GM13977 (cell line): ENCODE results near the gene CFAP70.
"Not testable (repeated sequence)": the region's sequence is repeated elsewhere in the genome, so short reads cannot be mapped to it uniquely, and the experiment has no call there.

Source experiments
- DNase-seq: peaks from one replicate; pipeline ENCODE4 v3.0.0; 2012; ENCODE audit warnings: low spot score
- CTCF ChIP-seq: IDR thresholded peaks from 2 replicates; pipeline ENCODE4 v1.5.1; 2012; ENCODE audit warnings: mild to moderate bottlenecking, control low read depth; ENCODE audit not compliant: insufficient read depth; ENCODE audit errors: extremely low read depth, missing control alignments
- in situ Hi-C: fragments of 300-500 bp; cut with MboI; formaldehyde crosslinking; loops from one replicate; pipeline ENCODE4 v1.12.0; 2022; ENCODE audit warnings: low sequenced_read_pairs, low pct_unique_long_range_greater_than_20kb, mixed read lengths, inconsistent platforms; ENCODE audit not compliant: unreplicated experiment

The CFAP70 gene

GRCh38 chr10:73357166-73357565, 1.5 kb downstream of the CFAP70 start:
- DNase-seq = no peak
- TF ChIP-seq CTCF = no peak
- in situ Hi-C loops = no loop called here

- no peak for DNase-seq
- no peak for TF ChIP-seq CTCF
- in situ Hi-C loops = no loop called here
Measured at GRCh38 chr10:73344269-73344668, 14.4 kb downstream of the CFAP70 start.

GRCh38 chr10:73340121-73340520, 18.5 kb downstream of the CFAP70 start:
- TF ChIP-seq CTCF = no peak
- DNase-seq = no peak
- in situ Hi-C loops = no loop called here

GRCh38 chr10:73339436-73339835, 19.2 kb downstream of the CFAP70 start:
- in situ Hi-C loops = no loop called here
- TF ChIP-seq CTCF = no peak
- DNase-seq = no peak

GRCh38 chr10:73338801-73339368, 19.8 kb downstream of the CFAP70 start:
- in situ Hi-C loops = no loop called here
- DNase-seq = no peak

GRCh38 chr10:73333202-73333601, 25.5 kb downstream of the CFAP70 start:
- in situ Hi-C loops = no loop called here
- DNase-seq = no peak
- no peak for TF ChIP-seq CTCF

More at GRCh38 chr10:73338801-73339368, 19.8 kb downstream of the CFAP70 start:
- no peak for TF ChIP-seq CTCF

- no peak for TF ChIP-seq CTCF
- no peak for DNase-seq
- in situ Hi-C loops = no loop called here
Measured at GRCh38 chr10:73332379-73332778, 26.3 kb downstream of the CFAP70 start.

- in situ Hi-C loops, DNase-seq: not testable (repeated sequence)
Measured at GRCh38 chr10:73328523-73328922, 30.1 kb downstream of the CFAP70 start.

- in situ Hi-C loops = not testable (repeated sequence)
Measured at GRCh38 chr10:73325290-73325689, 33.4 kb downstream of the CFAP70 start.

GRCh38 chr10:73323582-73323981, 35.1 kb downstream of the CFAP70 start:
- DNase-seq, in situ Hi-C loops: not testable (repeated sequence)

More at GRCh38 chr10:73325290-73325689, 33.4 kb downstream of the CFAP70 start:
- not testable (repeated sequence) for DNase-seq
